GM12878 (cell line): ENCODE results near the gene CTSE. TPM values are rescaled to one million over a fixed set of nuclear protein-coding genes. Genes with fewer than 3 reads are reported as not detected.

Experiments
- ATAC-seq: fragments of 200-7000 bp; cut with Tn5 transposase; 3 replicates; pipeline ENCODE4 v1.9.1; 2020; ENCODE audit warnings: mild to moderate bottlenecking, moderate library complexity
- BruUV-seq: library from RNA; stranded (reverse); fragments of 400-500 nt; replicated peaks from 2 replicates; lab custom pipeline; 2021; lab: Mats Ljungman, UMichigan
- CTCF ChIA-PET: fragments of 300-600 bp; sonication (Branson Sonifier 250); formaldehyde crosslinking; extraction: SDS; loops from one replicate; lab custom pipeline; 2021; ENCODE audit warnings: inconsistent platforms; lab: Yijun Ruan, JAX
- POLR2A ChIA-PET: fragments of 350-600 bp; formaldehyde crosslinking; extraction: SDS; loops from one replicate; lab custom pipeline; 2021; ENCODE audit warnings: inconsistent platforms; lab: Charles Lee
- RAD21 ChIA-PET: fragments of 300-600 bp; sonication (Branson Sonifier 250); formaldehyde crosslinking; loops from one replicate; lab custom pipeline; 2023; ENCODE audit warnings: antibody characterized with exemption; ENCODE audit not compliant: unreplicated experiment; lab: Charles Lee
- SMC1A ChIA-PET: fragments of 300-600 bp; sonication (Branson Sonifier 250); formaldehyde crosslinking; loops from one replicate; lab custom pipeline; 2023; ENCODE audit not compliant: unreplicated experiment, uncharacterized antibody; lab: Charles Lee
- DNase-seq: peaks from one replicate; pipeline ENCODE4 v3.0.0-alpha.2; 2011; ENCODE audit warnings: low read depth, low spot score
- FAIRE-seq: peaks from 3 replicates; lab custom pipeline; 2011; peaks lifted over from hg19 to GRCh38; lab: Jason Lieb, UNC
- H2AFZ ChIP-seq: 2 replicates; pipeline ENCODE4 v1.6.0; 2011; ENCODE audit warnings: low read depth, low read length, control low read depth; ENCODE audit not compliant: control insufficient read depth
- H3K27ac ChIP-seq: 2 replicates; pipeline ENCODE4 v1.5.1; 2011; ENCODE audit warnings: control low read depth; ENCODE audit not compliant: control insufficient read depth, insufficient read depth
- H3K27me3 ChIP-seq, 2 experiments: replicated peaks in 1 of 2; 2 replicates each; pipeline versions ENCODE4 v1.6.0 to v1.6.1; 2011; ENCODE audit warnings: low read length in 1 of 2; ENCODE audit not compliant: control insufficient read depth in 2 of 2, insufficient read depth in 2 of 2
- H3K36me3 ChIP-seq, 2 experiments: 2 replicates each; pipeline ENCODE4 v1.5.1; 2011; ENCODE audit warnings: low read length in 1 of 2; ENCODE audit not compliant: control insufficient read depth in 2 of 2, insufficient read depth in 2 of 2
- H3K4me1 ChIP-seq: 2 replicates; pipeline ENCODE4 v1.6.1; 2011; ENCODE audit warnings: mild to moderate bottlenecking, low read length, moderate library complexity, mixed read lengths; ENCODE audit not compliant: control insufficient read depth, insufficient read depth
- H3K4me2 ChIP-seq: 2 replicates; pipeline ENCODE4 v1.6.0; 2011; ENCODE audit warnings: control low read depth; ENCODE audit not compliant: control insufficient read depth, insufficient read depth
- H3K4me3 ChIP-seq: fragments of 200-600 bp; sonication (generic); 2 replicates; pipeline ENCODE4 v1.5.1; 2016
- H3K79me2 ChIP-seq: 2 replicates; pipeline ENCODE4 v1.6.0; 2011; ENCODE audit warnings: low read length; ENCODE audit not compliant: control insufficient read depth, insufficient read depth
- H3K9ac ChIP-seq: 2 replicates; pipeline ENCODE4 v1.8.0; 2011; ENCODE audit warnings: low read length, control low read depth, mixed read lengths; ENCODE audit not compliant: control insufficient read depth, insufficient read depth
- H3K9me3 ChIP-seq: replicated peaks from 3 replicates; pipeline ENCODE4 v1.5.1; 2011; ENCODE audit warnings: mild to moderate bottlenecking, low read length; ENCODE audit not compliant: control insufficient read depth, insufficient read depth
- H4K20me1 ChIP-seq: 2 replicates; pipeline ENCODE4 v1.6.0; 2011; ENCODE audit not compliant: control insufficient read depth, insufficient read depth
- CHD4 ChIP-seq: fragments of 200-600 bp; sonication (generic); IDR thresholded peaks from 2 replicates; pipeline ENCODE4 v1.6.1; 2016; ENCODE audit warnings: mild to moderate bottlenecking
- POLR2A ChIP-seq: IDR thresholded peaks from 2 replicates; pipeline ENCODE4 v1.6.1; 2011; ENCODE audit warnings: low read depth, mild to moderate bottlenecking, low read length
- POLR2AphosphoS5 ChIP-seq: IDR thresholded peaks from 2 replicates; pipeline ENCODE4 v1.6.1; 2011; ENCODE audit warnings: mild to moderate bottlenecking, low read length, inconsistent platforms
- WRNIP1 ChIP-seq: IDR thresholded peaks from 2 replicates; pipeline ENCODE4 v1.6.1; 2011; ENCODE audit warnings: low read depth, low read length, improper control_type of control experiment, borderline replicate concordance
- YBX1 ChIP-seq: fragments of 450-650 bp; IDR thresholded peaks from 2 replicates; pipeline ENCODE4 v1.6.1; 2016; ENCODE audit warnings: antibody characterized with exemption
- WGBS: methylation state at CpG from one replicate; pipeline ENCODE4 v1.1.6; 2016; ENCODE audit warnings: low lambda C conversion rate; ENCODE audit not compliant: insufficient replicate concordance, insufficient coverage; ENCODE audit errors: missing lambda C conversion rate; 5-methylcytosine and 5-hydroxymethylcytosine counted together
- in situ Hi-C: fragments of 300-500 bp; cut with MboI; formaldehyde crosslinking; loops from 9 replicates; pipeline ENCODE4 v1.14.3; 2018; ENCODE audit warnings: mixed read lengths
- intact Hi-C: fragments of 100-400 bp; cut with micrococcal nuclease; formaldehyde crosslinking; loops from one replicate; pipeline ENCODE4 v1.14.2; 2022; ENCODE audit not compliant: unreplicated experiment
- polyA plus RNA-seq, 11 experiments: library from polyadenylated mRNA; depleted of rRNA in 4 of 11; unstranded in 6 of 11; stranded (reverse) in 5 of 11; fragments of >200 nt; fragmentation: Nextera tagmentation in 4 of 11; fragmentation: Illumina TruSeq in 1 of 11; extraction: Ambion mirVana in 4 of 11; extraction: Trizol in 1 of 11; gene quantifications; 1 replicate in 1 of 11; 2 replicates in 10 of 11; pipeline versions ENCODE4 v1.2.1 to v1.2.3, GENCODE V29; 2011 to 2016; ENCODE audit warnings: inconsistent platforms in 2 of 11, missing spikeins in 2 of 11, low read depth in 1 of 11
- total RNA-seq, 4 experiments: library from RNA; depleted of rRNA in 3 of 4; stranded (reverse); fragments of >200 nt in 3 of 4; fragmentation: Illumina TruSeq in 1 of 4; extraction: Trizol in 1 of 4; gene quantifications; 2 replicates each; pipeline versions ENCODE4 v1.2.1 to v1.2.3, GENCODE V29; 2013 to 2021
- TF ChIP-seq, protein P1 (sequence below): fragments of 450-650 bp; IDR thresholded peaks from 2 replicates; pipeline ENCODE4 v1.6.1; 2017; ENCODE audit warnings: borderline replicate concordance
- TF ChIP-seq, protein P2 (sequence below): fragments of 450-650 bp; conservative IDR thresholded peaks from 2 replicates; pipeline ENCODE4 v1.6.1; 2017; ENCODE audit warnings: mild to moderate bottlenecking, moderate library complexity
- TF ChIP-seq, protein P3 (sequence below): IDR thresholded peaks from 2 replicates; pipeline ENCODE4 v1.6.1; 2012; ENCODE audit warnings: mild to moderate bottlenecking, low read depth, low read length

CTSE gene
- total and polyA plus RNA-seq, 10 of the 15 experiments (the other 5 are each of a cell fraction or from before 2014, with no cell fraction given), result 0.26 TPM; not detected in 9

DNA sequence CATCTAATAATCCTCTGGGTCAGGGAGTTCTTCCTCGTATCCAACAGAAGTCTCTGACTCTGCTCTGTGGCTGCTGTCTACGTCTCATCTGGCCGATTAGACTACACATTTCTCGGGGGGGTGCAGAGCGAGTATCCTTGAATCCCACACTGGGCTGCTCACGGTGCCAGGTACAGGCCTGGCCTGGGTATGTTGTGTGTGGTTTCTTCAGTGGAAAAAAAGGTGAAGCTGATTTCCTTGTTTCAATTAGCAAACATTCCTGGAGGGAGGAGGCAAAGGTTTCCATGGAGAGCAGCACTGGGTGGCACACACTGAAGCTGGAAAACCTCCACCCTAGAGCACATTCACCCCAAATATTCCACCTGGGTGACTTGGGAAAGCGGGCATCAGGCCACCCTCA is 18.5 kb downstream of the CTSE start:
- WGBS, result 52% methylated on average over 7 of the region's 7 CpGs
- intact Hi-C loops (no loop called here), in situ Hi-C loops (no loop called here)
- Histone ChIP-seq H3K36me3 (no peaks in the 10 kb centered on the region), H4K20me1 (no peaks in the 10 kb centered on the region), H3K4me1 (peaks cover 12% of the 10 kb centered on the region), H3K4me2 (no peak overlapping the region), H3K4me3 (no peak overlapping the region), H3K27ac (no peak overlapping the region), H2AFZ (no peak overlapping the region), H3K9ac (no peak overlapping the region), H3K27me3 (0 out of 4 replicates have a peak, but pooled peaks cover 0 to 3% of the 10 kb centered on the region in 2 experiments), H3K9me3 (no peaks in the 10 kb centered on the region), H3K79me2 (no peaks in the 10 kb centered on the region)
- no peak for ATAC-seq
- DNase-seq, result no peak
- ChIA-PET POLR2A (no interaction called here), RAD21 (no interaction called here), SMC1A (interaction anchor here (1.3 kb wide), 1 partner anchor 100 kb away, joined by 3 read pairs; no protein-coding TSS in a partner anchor), CTCF (interaction anchor here (1.1 to 1.4 kb wide), 2 partner anchors 10 to 101 kb away, joined by 3 to 5 read pairs; no protein-coding TSS in a partner anchor)
- no peak for FAIRE-seq
- TF ChIP-seq, protein P1, sequence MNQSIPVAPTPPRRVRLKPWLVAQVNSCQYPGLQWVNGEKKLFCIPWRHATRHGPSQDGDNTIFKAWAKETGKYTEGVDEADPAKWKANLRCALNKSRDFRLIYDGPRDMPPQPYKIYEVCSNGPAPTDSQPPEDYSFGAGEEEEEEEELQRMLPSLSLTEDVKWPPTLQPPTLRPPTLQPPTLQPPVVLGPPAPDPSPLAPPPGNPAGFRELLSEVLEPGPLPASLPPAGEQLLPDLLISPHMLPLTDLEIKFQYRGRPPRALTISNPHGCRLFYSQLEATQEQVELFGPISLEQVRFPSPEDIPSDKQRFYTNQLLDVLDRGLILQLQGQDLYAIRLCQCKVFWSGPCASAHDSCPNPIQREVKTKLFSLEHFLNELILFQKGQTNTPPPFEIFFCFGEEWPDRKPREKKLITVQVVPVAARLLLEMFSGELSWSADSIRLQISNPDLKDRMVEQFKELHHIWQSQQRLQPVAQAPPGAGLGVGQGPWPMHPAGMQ, result no peak
- TF ChIP-seq CHD4, result no peak
- TF ChIP-seq, protein P2, sequence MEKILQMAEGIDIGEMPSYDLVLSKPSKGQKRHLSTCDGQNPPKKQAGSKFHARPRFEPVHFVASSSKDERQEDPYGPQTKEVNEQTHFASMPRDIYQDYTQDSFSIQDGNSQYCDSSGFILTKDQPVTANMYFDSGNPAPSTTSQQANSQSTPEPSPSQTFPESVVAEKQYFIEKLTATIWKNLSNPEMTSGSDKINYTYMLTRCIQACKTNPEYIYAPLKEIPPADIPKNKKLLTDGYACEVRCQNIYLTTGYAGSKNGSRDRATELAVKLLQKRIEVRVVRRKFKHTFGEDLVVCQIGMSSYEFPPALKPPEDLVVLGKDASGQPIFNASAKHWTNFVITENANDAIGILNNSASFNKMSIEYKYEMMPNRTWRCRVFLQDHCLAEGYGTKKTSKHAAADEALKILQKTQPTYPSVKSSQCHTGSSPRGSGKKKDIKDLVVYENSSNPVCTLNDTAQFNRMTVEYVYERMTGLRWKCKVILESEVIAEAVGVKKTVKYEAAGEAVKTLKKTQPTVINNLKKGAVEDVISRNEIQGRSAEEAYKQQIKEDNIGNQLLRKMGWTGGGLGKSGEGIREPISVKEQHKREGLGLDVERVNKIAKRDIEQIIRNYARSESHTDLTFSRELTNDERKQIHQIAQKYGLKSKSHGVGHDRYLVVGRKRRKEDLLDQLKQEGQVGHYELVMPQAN, result no peak
- TF ChIP-seq, protein P3, sequence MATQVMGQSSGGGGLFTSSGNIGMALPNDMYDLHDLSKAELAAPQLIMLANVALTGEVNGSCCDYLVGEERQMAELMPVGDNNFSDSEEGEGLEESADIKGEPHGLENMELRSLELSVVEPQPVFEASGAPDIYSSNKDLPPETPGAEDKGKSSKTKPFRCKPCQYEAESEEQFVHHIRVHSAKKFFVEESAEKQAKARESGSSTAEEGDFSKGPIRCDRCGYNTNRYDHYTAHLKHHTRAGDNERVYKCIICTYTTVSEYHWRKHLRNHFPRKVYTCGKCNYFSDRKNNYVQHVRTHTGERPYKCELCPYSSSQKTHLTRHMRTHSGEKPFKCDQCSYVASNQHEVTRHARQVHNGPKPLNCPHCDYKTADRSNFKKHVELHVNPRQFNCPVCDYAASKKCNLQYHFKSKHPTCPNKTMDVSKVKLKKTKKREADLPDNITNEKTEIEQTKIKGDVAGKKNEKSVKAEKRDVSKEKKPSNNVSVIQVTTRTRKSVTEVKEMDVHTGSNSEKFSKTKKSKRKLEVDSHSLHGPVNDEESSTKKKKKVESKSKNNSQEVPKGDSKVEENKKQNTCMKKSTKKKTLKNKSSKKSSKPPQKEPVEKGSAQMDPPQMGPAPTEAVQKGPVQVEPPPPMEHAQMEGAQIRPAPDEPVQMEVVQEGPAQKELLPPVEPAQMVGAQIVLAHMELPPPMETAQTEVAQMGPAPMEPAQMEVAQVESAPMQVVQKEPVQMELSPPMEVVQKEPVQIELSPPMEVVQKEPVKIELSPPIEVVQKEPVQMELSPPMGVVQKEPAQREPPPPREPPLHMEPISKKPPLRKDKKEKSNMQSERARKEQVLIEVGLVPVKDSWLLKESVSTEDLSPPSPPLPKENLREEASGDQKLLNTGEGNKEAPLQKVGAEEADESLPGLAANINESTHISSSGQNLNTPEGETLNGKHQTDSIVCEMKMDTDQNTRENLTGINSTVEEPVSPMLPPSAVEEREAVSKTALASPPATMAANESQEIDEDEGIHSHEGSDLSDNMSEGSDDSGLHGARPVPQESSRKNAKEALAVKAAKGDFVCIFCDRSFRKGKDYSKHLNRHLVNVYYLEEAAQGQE, result no peak
- TF ChIP-seq POLR2A, result no peak
- TF ChIP-seq POLR2AphosphoS5, result no peak
- TF ChIP-seq WRNIP1, result no peak
- TF ChIP-seq YBX1, result no peak
- BruUV-seq, result no TSS peak
